Stimulated activated CD4-positive, alpha-beta T cell treated with anti-CD3 and anti-CD28 coated beads, Interleukin-12 subunit alpha, Interleukin-12 subunit beta, amount 100 ng/mL, for 4 hours (primary cell): ENCODE results near the gene GADD45B.
"Not testable (repeated sequence)": the region's sequence is repeated elsewhere in the genome, so short reads cannot be mapped to it uniquely, and the experiment has no call there.

ENCODE experiments used
- DNase-seq: peaks from one replicate; pipeline ENCODE4 v3.0.0-alpha.2; 2020

GADD45B gene

DNA sequence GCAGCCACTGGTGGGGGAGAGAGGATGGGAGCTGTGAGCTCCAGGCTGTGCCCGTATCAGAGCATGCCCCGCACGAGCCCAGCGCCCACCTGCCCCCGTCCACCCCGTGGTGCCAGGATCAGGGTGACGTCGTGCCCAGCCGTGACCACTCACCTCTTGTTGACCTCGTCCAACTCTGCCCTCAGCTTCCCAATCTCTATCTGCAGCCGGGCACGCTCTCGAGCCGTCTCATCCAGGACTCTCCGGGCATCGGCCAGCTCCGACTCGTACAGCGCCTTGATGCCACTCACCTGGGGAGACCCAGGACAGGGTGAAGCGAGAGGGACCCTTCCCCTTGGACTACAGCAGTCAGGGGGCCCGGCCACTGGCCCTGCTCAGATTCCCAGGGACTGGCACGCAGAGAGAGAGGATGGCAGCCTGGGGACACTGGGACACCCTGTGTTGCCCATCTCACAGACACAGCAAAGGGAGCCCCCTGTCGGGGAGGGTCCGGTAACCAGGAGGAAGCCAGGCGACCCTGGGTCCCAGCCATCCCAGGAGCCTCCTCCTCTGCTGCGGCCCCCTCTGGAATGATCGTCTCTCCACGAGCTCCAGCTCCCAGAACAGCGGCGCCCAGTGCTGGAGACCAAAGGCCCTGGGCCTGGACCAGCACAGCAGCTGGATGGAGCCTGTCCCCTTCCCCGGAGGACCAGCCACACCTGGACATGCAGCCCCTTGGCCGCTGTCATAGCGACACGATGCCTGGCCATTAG lies 31.5 kb upstream of the GADD45B start:
- no peak for DNase-seq

DNA sequence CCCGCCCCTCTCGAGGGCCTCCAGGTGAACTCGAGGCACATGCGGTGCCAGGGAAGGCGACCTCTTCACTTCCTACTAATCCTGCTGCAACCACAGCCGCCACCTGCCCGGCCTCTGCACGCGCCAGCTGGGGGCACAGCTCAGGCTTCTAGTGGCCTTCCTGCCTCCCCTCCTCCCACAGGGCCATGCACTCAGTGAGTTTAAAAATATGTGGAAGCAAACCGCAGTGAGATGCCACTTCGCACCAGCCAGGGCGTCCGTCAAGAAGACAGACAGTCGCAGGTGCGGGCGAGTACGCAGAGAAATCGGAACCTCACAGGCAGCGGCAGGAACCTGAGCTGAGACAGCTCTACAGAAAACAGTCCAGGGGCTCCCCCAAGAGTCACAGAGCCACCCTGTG lies 29.5 kb upstream of the GADD45B start:
- DNase-seq, result no peak

DNA sequence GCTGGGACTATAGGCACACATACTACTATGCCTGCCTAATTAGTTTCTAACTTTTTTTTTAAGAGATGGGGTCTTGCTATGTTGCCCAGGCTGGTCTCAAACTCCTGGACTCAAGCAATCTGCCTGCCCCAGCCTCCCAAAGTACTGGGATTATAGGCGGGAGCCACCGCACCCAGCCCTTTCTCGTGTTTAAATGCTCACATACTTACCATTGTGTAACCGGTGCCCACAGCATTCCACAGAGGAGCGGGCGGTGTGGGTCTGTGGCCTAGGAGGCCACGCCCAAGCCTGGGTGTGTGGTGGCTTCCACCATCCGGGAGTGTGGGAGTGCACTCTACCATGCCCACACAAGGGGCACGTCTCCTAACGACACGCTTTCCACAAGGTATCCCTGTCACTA lies 26.9 kb upstream of the GADD45B start:
- DNase-seq, result no peak

DNA sequence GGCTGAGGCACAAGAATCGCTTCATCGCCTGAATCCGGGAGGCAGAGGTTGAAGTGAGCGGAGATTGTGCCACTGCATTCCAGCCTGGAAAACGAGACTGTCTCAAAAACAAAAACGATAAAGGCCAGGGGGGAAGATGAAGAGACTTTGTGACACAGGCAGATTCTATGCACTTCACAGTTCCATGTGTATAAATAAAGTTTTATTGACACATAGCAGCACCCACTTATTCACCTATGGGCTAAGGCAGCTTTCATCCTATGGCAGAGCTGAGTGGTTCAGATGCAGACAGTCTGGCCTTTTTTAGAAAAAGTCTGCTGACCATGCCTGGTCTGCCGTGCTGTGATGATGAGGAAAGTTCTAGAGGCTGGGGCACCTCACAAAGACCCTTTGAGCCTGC lies 24.8 kb upstream of the GADD45B start:
- no peak for DNase-seq

DNA sequence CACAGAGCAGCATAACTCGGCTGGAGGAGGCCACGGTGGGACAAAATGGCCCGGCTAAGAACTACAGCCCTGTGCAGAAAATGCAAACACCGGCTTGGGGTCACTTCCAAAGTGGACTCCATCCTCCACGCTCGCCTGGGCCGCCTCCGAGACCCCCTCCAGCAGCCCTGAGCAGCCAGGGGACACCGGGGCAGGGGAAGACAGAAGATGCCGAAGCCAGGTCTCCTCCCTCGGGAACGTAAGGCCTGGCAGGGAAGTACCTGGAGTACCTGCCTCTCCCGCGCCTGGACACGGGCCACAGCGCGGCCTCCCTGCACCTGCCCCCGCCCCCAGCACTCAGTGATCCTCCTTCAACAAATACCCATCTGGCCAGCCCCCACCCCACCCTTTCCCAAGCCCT lies 24.2 kb upstream of the GADD45B start:
- no peak for DNase-seq

DNA sequence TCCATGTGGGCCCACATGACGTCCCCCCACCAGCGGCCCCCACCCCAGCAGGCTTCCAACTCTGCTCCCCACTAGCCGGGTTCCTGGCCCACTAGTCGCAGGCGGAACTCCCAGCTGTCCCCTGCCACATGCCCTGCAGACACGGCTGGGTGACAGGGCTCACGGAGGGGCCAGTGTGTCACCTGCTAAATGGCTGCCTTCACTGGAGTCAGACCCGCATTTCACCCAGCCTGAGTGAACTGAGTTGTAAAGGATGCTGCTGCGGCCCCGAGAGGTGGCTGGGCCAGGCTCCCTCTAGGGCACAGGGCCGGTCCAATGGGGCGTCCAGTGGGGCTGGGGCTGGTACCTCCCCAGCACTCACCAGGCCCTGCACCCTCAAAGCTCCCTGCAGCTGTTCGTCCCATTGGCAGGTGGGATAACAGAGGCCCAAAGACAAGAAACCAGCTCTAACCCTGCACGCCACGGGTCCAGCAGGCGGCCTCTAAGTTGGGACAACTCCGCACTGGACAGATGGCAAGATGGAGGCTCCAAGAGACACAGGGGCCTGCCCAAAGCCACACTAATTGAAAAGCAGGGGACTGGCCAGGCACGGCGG lies 22.4 kb upstream of the GADD45B start:
- no peak for DNase-seq

DNA sequence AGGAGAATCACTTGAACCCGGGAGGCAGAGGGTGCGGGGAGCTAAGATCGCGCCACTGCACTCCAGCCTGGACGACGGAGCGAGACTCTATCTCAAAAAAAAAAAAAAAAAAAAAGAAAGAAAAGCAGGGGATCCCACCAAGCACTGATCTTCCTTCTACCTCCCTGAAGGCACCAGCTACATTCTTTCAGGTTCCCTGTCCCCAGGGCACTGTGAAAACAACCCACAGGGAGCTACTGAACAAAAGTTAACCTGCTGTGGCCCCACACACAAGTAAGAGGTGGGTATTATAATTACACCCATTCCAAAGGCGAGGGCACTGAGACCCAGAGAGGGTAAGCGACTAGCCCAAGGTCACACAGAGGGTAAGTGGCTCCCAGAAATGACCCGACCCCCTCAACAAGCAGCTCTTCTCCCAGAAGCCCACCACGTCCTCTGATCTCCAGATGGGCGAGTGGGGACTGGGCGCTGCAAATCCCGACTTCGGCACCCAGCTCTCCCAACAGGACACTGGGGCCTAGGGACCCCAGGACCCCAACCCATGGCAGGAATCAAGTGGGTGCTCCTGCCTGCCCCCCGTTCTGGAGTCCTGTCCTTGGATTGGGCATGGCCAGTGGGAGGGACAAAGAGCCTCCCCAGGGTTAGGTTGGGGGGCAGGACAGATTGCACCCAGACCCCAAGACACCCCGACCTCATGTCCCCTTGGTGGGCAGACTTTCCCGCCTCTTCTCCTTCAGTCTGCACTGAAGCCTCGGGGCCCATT lies 21.5 kb upstream of the GADD45B start:
- DNase-seq, result no peak

DNA sequence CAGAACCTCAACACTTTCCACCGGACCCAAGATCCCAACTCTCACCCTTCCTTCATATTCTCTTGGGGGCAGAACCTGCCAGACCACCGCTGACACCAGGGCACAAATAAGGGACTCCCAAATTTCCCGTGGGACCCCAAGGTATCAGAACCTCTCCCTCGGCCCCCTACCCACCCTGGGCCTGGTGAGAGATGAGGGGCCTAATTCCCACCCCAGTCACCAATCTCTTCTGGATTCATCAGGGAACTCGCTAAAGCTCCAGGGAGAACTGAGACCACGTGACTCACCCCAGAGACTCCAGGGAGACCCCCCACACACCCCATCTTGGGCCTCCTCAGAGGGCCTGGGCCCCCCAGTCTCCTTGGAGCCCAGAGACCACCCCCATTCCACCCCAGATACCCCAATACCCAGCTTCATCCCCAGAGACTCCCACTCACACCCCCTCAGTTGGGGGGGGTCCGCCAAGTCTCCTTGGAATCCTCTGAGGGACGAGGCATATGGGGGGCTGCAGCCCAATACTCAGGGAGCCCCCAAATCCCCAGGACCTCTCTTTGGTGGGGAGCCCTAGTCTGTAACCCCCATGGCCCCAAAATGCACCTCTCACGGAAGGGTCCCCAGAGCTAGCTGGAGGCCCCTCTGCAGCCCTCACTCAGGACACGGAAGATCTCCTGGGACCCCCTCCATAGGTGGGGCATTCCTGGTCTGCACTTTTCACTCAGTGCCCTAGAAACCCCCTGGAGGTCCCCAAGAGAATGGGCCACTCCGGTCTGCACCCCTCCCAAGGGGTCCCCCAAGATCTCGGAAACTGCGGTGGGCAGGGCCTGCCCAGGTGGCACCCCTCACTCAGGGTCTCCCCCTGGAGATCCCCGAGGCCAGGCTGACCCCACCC lies 20.7 kb upstream of the GADD45B start:
- DNase-seq, result no peak

DNA sequence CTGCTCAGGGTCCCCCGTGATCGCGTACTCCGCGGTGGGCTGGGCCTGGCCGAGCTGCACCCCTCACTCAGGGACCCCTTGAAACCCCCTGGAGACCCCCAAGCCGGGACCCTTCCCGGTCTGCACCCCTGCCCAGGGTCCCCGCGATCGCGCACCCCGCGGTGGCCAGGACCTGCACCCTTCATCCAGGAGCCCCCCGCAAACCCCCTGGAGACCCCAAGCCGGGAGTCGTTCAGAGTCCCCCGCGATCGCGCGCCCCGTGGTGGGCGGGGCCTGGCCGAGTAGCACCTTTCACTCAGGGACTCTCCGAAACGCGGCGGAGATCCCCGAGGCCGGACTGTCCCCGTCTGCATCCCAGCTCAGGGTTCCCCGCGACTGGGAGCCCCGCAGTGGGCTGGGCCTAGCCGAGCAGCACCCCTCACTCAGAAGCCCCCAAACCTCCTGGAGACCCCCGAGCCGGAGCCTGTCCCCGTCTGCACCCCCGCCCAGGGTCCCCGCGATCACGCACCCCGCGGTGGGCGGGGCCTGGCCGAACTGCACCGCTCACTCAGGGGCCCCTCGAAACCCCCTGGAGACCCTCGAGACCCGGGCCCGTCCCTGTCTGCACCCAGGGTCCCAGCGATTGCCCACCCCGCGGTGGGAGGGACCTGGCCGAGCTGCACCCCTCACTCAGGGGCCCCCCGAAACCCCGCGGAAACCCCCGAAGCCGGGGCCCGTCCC lies 19.9 kb upstream of the GADD45B start:
- DNase-seq, result peak; percentile 47

DNA sequence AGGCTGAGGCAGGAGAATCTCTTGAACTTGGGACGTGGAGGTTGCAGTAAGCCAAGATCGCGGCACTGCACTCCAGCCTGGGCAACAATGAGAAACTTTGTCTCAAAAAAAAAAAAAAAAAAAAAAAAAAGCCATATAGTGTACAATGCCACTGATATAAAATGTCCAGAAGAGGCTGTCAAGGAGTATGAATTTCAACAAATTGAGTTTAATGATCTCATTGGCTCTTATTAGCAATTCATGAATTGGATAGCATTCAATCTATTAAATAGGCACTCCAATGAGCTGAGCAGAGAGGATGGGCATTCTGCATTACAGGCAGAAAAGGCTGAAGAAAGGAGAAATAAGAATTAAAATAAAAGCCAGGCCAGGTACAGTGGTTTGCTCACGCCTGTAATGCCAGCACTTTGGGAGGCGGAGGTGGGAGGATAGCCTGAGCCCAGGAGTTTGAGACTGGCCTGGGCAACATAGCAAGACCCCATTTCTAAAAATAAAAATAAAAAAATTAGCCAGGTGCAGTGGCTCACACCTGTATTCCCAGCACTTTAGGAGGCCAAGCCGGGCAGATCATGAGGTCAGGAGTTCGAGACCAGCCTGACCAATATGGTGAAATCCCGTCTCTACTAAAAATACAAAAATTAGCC lies 18.4 kb upstream of the GADD45B start:
- DNase-seq, result no peak

DNA sequence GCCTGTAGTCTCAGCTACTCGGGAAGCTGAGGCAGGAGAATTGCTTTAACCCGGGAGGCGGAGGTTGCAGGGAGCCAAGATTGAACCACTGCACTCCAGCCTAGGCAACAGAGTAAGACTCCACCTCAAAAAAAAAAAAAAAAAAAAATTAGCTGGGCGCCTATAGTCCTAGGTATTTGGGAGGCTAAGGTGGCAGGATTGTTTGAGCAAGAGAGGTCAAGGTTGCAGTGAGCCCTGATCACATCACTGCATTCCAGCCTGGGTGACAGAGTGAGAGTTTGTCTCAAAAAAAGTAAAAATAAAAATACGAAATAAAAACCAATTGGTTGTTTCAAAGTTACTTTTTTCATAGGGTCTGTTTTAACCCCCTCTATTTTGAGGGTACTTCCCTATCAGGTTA lies 17.9 kb upstream of the GADD45B start:
- no peak for DNase-seq

DNA sequence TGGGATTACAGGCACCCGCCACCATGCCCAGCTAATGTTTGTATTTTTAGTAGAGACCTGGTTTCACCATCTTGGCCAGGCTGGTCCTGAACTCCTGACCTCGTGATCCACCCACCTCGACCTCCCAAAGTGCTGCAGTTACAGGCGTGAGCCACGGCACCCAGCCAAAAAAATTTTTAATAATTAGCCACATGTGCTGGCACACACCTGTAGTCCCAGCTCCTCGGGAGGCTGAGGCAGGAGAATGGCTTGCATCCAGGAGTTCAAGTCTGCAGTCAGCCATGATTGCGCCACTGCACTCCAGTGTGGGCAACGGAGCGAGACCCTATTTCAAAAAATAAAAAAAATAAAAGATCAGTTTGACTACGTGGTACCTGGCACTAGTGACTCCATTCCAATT lies 17.2 kb upstream of the GADD45B start:
- DNase-seq, result not testable (repeated sequence)

DNA sequence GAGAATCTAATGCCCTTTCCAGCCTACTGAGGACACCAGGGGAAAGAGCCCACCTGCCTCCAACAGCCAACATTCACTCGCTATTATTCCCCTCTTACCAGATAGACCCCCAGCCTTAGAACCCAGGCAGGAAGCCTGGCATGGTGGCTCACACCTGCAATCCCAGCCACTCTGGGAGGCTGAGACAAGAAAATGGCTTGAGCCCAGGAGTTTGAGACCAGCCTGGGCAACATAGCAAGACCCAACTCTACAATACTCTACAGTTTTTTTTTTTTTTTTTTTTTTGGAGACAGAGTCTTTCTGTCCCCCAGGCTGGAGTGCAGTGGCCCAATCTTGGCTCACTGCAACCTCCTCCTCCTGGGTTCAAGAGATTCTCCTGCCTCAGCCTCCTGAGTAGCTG lies 15.7 kb upstream of the GADD45B start:
- no peak for DNase-seq

DNA sequence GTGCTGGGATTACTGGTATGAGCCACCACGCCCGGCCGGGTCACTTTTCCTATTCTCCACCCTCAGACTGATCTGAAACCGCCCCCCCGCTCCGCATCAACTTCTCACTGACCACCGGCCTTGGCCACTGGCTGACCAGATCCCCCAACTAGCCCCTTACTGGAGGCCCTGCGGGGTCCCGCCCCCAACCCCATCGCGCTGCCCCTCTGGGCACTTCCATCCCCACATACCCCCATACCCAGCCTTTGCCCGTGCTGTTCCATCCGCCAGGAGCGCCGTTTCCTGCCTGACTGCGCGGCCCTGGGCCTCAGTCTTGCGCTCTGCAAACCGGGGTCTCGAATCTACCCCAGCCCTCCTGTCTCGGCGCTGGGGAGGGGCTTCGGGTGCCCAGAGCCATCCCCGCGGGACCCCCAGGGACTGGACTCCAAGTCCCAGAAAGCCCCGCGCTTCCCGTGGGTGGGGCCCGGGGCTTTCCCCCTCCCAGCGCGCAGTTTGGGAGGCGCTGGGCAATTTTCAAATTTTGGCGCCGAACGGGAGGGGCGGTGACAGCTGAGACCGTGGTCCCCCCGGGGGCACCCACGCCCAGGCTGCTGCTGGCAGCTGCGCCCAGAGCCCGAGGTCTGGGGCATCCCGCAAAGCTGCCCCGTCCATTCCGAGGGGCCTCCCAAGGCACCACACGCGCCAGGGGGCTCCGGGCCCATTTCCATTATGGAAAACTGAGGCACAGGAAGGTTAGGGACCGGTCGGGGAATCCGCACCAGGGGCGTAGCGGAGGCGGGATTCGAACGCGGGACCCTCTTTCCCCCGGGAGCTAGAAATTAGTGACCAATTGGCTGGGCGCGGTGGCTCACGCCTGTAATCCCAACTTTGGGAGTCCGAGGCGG lies 13.9 kb upstream of the GADD45B start:
- peak; percentile 69 for DNase-seq

DNA sequence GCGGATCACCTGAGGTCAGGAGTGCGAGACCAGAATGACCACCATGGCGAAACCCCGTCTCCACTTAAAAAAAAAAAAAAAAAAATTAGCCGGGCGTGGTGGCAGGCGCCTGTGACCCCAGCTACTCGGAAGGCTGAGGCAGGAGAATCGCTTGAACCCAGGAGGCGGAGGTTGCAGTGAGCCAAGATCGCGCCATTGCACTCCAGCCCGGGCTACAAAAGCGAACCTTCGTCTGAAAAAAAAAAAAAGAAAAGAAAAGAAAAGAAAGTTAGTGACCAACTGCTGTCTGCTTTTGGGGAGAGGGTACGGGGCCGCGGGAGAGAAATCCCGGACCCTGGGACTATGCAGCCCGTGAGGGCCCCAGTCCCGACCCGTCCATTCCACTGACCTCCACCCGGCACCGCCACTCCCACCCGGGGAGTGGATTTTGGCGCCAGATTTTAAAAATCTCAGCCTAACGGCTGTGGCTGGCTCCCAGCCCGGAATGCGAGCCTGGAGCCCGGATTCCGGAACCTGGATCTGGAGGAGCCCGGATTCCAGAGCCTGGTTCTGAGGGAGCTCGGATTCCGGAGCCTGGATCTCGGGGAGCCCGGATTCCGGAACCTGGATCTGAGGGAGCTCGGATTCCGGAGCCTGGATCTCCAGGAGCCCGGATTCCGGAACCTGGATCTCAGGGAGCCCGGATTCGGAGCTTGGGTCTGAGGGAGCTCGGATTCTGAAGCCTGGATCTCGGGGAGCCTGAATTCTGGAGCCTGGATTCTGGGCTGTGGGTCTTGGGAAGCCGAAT lies 13.1 kb upstream of the GADD45B start:
- DNase-seq, result no peak

DNA sequence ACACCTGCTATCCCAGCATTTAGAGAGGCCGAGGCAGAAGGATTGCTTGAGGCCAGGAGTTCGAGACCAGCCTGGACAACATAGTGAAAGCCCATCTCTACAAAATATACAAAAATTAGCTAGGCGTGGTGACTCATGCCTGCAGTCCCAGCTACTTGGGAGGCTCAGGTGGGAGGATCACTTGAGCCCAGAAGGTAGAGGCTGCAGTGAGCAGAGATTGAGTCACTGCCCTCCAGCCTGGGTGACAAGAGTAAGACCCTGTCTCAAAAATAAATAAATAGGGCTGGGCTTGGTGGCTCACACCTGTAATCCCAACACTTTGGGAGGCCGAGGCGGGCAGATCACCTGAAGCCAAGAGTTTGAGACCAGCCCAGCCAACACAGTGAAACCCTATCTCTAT lies 12.2 kb upstream of the GADD45B start:
- DNase-seq, result not testable (repeated sequence)

DNA sequence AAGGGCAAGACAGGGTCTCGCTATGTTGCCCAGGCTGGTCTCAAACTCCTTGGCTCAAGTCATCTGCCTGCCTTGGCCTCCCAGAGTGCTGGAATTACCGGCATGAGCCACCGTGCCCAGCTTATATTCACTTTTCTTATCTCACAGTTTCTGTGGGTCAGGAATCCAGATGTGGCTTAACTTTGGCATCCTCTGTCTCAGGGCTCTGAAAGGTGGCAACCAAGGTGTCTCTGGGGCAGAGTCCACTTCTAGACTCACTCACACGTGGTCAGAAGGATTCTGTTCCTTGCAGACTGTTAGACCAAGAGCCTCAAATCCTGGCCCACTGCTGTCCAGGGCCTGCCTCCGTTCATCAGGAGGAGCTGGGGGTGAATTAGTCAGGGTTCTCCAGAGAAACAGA lies 11.5 kb upstream of the GADD45B start:
- no peak for DNase-seq

DNA sequence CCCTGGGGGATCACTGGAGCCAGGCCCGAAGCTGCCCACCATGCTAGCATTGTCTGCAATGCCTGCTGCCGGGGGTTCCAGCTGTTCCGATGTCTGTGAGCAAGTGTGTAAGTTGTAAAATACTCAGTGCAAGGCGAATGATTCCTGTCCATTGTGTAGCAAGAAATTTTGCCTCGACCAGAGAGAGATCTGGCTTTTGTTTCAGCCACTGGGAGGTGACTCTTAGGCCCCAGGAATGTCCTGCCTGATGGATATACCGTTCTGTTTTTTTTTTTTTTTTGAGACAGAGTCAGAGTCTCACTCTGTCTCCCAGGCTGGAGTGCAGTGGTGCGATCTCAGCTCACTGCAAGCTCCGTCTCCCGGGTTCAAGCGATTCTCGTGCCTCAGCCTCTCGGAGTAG lies 7.3 kb upstream of the GADD45B start:
- no peak for DNase-seq

DNA sequence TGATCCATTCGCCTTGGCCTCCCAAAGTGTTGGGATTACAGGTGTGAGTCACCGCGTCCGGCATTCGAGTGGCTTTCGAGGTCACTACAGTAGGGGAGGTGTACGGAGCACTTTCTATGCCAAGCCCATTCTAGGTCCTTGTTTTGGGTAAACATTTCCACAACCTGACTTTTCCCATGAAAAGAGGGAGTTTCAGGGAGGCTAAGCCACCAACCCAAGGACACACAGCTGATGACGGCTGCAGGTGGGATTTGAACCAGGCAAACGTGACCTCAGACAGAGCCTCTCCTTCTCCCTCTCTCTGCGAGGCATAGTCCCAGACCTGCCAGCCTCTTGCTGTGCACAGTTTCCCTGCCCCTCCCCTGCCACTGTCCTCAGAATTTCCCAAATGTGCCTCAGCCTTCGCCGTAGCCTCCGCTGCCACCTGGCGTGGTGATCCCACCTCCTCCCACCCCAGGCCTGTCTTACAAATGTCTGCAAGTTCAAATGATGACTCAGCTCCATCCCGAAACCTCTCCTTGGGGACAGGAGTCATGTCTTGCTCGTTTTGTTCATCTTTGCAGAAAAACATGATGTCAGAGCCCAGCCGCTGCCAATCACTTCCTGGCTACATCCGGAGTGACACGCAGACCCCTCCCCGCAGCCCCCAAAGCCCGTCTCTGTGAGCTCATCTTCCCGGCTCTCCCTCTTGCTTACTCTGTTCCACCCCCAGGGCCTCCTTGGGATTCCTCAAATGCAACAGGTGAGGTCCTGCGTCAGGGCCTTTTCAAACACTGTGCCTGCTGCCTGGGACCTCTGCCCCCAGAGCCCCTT lies 6.6 kb upstream of the GADD45B start:
- no peak for DNase-seq
